CD14-positive monocyte (primary cell): Measurements from ENCODE around the gene FBXO17. TPM values are rescaled to one million over a fixed set of nuclear protein-coding genes. Genes with fewer than 3 reads are reported as not detected.

Experiments
- DNase-seq, 3 donors: peaks; one replicate each; pipeline ENCODE4 v3.0.0-alpha.2; 2011 to 2022
- H2AFZ ChIP-seq: 2 replicates; pipeline ENCODE4 v1.6.0; 2012; ENCODE audit warnings: mild to moderate bottlenecking, low read depth, low read length, inconsistent platforms; ENCODE audit not compliant: insufficient read depth, poor library complexity, severe bottlenecking
- H3K27ac ChIP-seq, 2 donors: 1 replicate in 1 of 2; 2 replicates in 1 of 2; pipeline ENCODE4 v1.5.1; 2012 to 2013; ENCODE audit warnings: low read length in 2 of 2, control low read depth in 1 of 2, inconsistent platforms in 1 of 2, low read depth in 1 of 2, mild to moderate bottlenecking in 1 of 2
- H3K27me3 ChIP-seq, 2 donors: one replicate each; pipeline versions ENCODE4 v1.6.0 to v1.6.1; 2011 to 2013; ENCODE audit warnings: low read length in 2 of 2; ENCODE audit not compliant: control insufficient read depth in 2 of 2, insufficient read depth in 2 of 2
- H3K36me3 ChIP-seq, 2 donors: replicated peaks in 1 of 2; 1 replicate in 1 of 2; 2 replicates in 1 of 2; pipeline versions ENCODE4 v1.5.1 to v1.6.1; 2012 to 2013; ENCODE audit warnings: low read length in 2 of 2, control low read depth in 1 of 2, inconsistent platforms in 1 of 2, mild to moderate bottlenecking in 1 of 2; ENCODE audit not compliant: insufficient read depth in 2 of 2, control insufficient read depth in 1 of 2
- H3K4me1 ChIP-seq, 2 donors: 1 replicate in 1 of 2; 2 replicates in 1 of 2; pipeline versions ENCODE4 v1.5.1 to v1.6.1; 2012 to 2013; ENCODE audit warnings: low read length in 2 of 2, control low read depth in 1 of 2, inconsistent platforms in 1 of 2, mild to moderate bottlenecking in 1 of 2, moderate library complexity in 1 of 2; ENCODE audit not compliant: insufficient read depth in 2 of 2, control insufficient read depth in 1 of 2
- H3K4me2 ChIP-seq: replicated peaks from 2 replicates; pipeline ENCODE3; 2012; ENCODE audit warnings: low read length, moderate library complexity, mild to moderate bottlenecking; ENCODE audit not compliant: poor library complexity, severe bottlenecking; ENCODE audit errors: extremely low read depth
- H3K4me3 ChIP-seq, 3 experiments: fragments of 200-600 bp in 1 of 3; sonication (generic) in 1 of 3; replicated peaks in 1 of 3; 1 replicate in 2 of 3; 2 replicates in 1 of 3; pipeline ENCODE4 v1.5.1; 2011 to 2013; ENCODE audit warnings: low read length in 3 of 3, mild to moderate bottlenecking in 3 of 3, control low read depth in 2 of 3, low read depth in 2 of 3, inconsistent platforms in 1 of 3, moderate library complexity in 1 of 3
- H3K79me2 ChIP-seq: 2 replicates; pipeline ENCODE4 v1.6.0; 2012; ENCODE audit warnings: mild to moderate bottlenecking, control low read depth, inconsistent platforms, low read length, moderate library complexity; ENCODE audit not compliant: insufficient read depth
- H3K9ac ChIP-seq: 2 replicates; pipeline ENCODE4 v1.6.0; 2017; ENCODE audit warnings: low read length, mild to moderate bottlenecking; ENCODE audit not compliant: insufficient read depth, poor library complexity, severe bottlenecking
- H3K9me3 ChIP-seq, 2 donors: replicated peaks in 1 of 2; 1 replicate in 1 of 2; 2 replicates in 1 of 2; pipeline versions ENCODE4 v1.5.1 to v1.6.1; 2012 to 2013; ENCODE audit warnings: low read length in 2 of 2, control low read depth in 1 of 2; ENCODE audit not compliant: control insufficient read depth in 1 of 2, insufficient read depth in 1 of 2
- H4K20me1 ChIP-seq: 2 replicates; pipeline ENCODE4 v1.6.0; 2012; ENCODE audit warnings: mild to moderate bottlenecking, low read length, control low read depth, moderate library complexity; ENCODE audit not compliant: insufficient read depth
- H3K27ac Mint-ChIP-seq, 7 donors: one replicate each; pipeline ENCODE4 v1.8.0; 2020; ENCODE audit warnings: mild to moderate bottlenecking in 7 of 7, mixed read lengths in 7 of 7, moderate library complexity in 6 of 7, inconsistent platforms in 2 of 7
- H3K27me3 Mint-ChIP-seq, 3 donors: one replicate each; pipeline ENCODE4 v1.8.0; 2021 to 2022; ENCODE audit warnings: low read depth in 3 of 3, mild to moderate bottlenecking in 3 of 3, mixed read lengths in 3 of 3, moderate library complexity in 3 of 3, inconsistent platforms in 1 of 3
- H3K36me3 Mint-ChIP-seq, 2 donors: one replicate each; pipeline ENCODE4 v1.8.0; 2020; ENCODE audit warnings: mixed read lengths in 2 of 2, inconsistent platforms in 1 of 2, mild to moderate bottlenecking in 1 of 2
- H3K4me1 Mint-ChIP-seq: one replicate; pipeline ENCODE4 v1.8.0; 2020; ENCODE audit warnings: mild to moderate bottlenecking, mixed read lengths
- H3K4me3 Mint-ChIP-seq, 2 donors: one replicate each; pipeline ENCODE4 v1.8.0; 2020; ENCODE audit warnings: mild to moderate bottlenecking in 2 of 2, mixed read lengths in 2 of 2, moderate library complexity in 1 of 2
- H3K9me3 Mint-ChIP-seq, 7 donors: one replicate each; pipeline ENCODE4 v1.8.0; 2020 to 2022; ENCODE audit warnings: mixed read lengths in 7 of 7, mild to moderate bottlenecking in 6 of 7, moderate library complexity in 6 of 7, inconsistent platforms in 2 of 7
- CTCF ChIP-seq: fragments of 200-600 bp; IDR thresholded peaks from one replicate; pipeline ENCODE4 v1.8.0; 2022; ENCODE audit warnings: antibody characterized with exemption, mild to moderate bottlenecking
- WGBS: methylation state at CpG from one replicate; pipeline ENCODE4 v1.1.5; 2013; ENCODE audit warnings: missing lambda C conversion rate; ENCODE audit not compliant: insufficient coverage; 5-methylcytosine and 5-hydroxymethylcytosine counted together
- intact Hi-C, 2 donors: fragments of 100-400 bp; cut with micrococcal nuclease; formaldehyde crosslinking; loops; one replicate each; pipeline versions ENCODE4 v1.15.0 to v1.15.1; 2023
- polyA plus RNA-seq, 3 donors: library from polyadenylated mRNA; depleted of rRNA in 1 of 3; unstranded in 2 of 3; stranded (reverse) in 1 of 3; fragments of 300-500 nt in 2 of 3; fragments of >200 nt in 1 of 3; fragmentation: Illumina TruSeq in 2 of 3; gene quantifications; 1 replicate in 2 of 3; 2 replicates in 1 of 3; pipeline ENCODE4 v1.2.3, GENCODE V29; 2012 to 2021

Gene FBXO17
- polyA plus RNA-seq, 3 donors: not detected

- Histone ChIP-seq H3K9me3 (no peaks in the 10 kb centered on the region), H3K4me1 (peaks cover 3 to 4% of the 10 kb centered on the region in 2 donors), H3K4me2 (no peak overlapping the region), H3K9ac (no peak overlapping the region), H3K27me3 (no peaks in the 10 kb centered on the region), H2AFZ (no peak overlapping the region), H3K27ac (no peak overlapping the region), H3K36me3 (peaks cover 38 to 47% of the 10 kb centered on the region in 2 donors), H3K79me2 (peaks cover 10% of the 10 kb centered on the region), H3K4me3 (no peak overlapping the region), H4K20me1 (peaks cover 5% of the 10 kb centered on the region)
- TF ChIP-seq CTCF: no peak
- Mint-ChIP-seq H3K4me3 (no peak overlapping the region), H3K9me3 (no peaks in the 10 kb centered on the region), H3K4me1 (peaks cover 11% of the 10 kb centered on the region), H3K36me3 (peaks cover 38 to 47% of the 10 kb centered on the region in 2 donors), H3K27ac (no peak overlapping the region), H3K27me3 (peaks cover 0 to 3% (median 0%) of the 10 kb centered on the region in 3 donors)
- WGBS: 100% methylated on average over 10 of the region's 14 CpGs
- intact Hi-C loops: loop anchor here in 1 of 2 donors (10.0 kb wide), 1 partner anchor 129 kb away; no protein-coding TSS in a partner anchor
- DNase-seq: no peak
These were observed 82.2 kb downstream of the FBXO17 start for GRCh38 chr19:38893341-38893771.

GRCh38 chr19:38892841-38893240 lies 82.7 kb downstream of the FBXO17 start:
- H3K27me3 ChIP-seq: no peaks in the 10 kb centered on the region
- Mint-ChIP-seq H3K4me1 (peaks cover 6% of the 10 kb centered on the region), H3K27me3 (peaks cover 0 to 3% (median 0%) of the 10 kb centered on the region in 3 donors), H3K4me3 (no peak overlapping the region), H3K27ac (no peak overlapping the region), H3K36me3 (peaks cover 38 to 53% of the 10 kb centered on the region in 2 donors), H3K9me3 (no peaks in the 10 kb centered on the region)
- no peak overlapping the region for H3K27ac ChIP-seq
- whole genome bisulfite sequencing: 87% methylated on average over 3 of the region's 5 CpGs
- no peak for DNase-seq
- no peak overlapping the region for H3K4me3 ChIP-seq
- intact Hi-C loops: loop anchor here in 1 of 2 donors (10.0 kb wide), 1 partner anchor 128 kb away; no protein-coding TSS in a partner anchor
- H3K9me3 ChIP-seq: no peaks in the 10 kb centered on the region
- no peak overlapping the region for H2AFZ ChIP-seq
- peaks cover 5% of the 10 kb centered on the region for H4K20me1 ChIP-seq
- no peak overlapping the region for H3K9ac ChIP-seq
- no peak overlapping the region for H3K4me2 ChIP-seq
- TF ChIP-seq CTCF: no peak
- H3K4me1 ChIP-seq: no peaks in the 10 kb centered on the region
- H3K79me2 ChIP-seq: peaks cover 6% of the 10 kb centered on the region
- peaks cover 41 to 52% of the 10 kb centered on the region in 2 donors for H3K36me3 ChIP-seq
